ENCODE results near the gene CYTH2. TPM values are rescaled to one million over a fixed set of nuclear protein-coding genes. Genes with fewer than 3 reads are reported as not detected.
A peak's percentile ranks its signal among the peaks of the same experiment; 100 is the strongest.

The CYTH2 gene
- total and polyA plus RNA-seq, 2 of the 8 experiments (the other 6 are each of a cell fraction or from before 2014, with no cell fraction given), result 43.7 to 71.4 TPM

- peaks cover 0 to 20% (median 10%) of the 10 kb centered on the region in 4 experiments; a peak in 5 of 7 replicates for H3K4me1 ChIP-seq (replicated peaks in 1 of 4; ENCODE audit: control insufficient read depth in 3 of 4, insufficient read depth in 4 of 4, low read length in 3 of 4)
- H3K18ac ChIP-seq (ENCODE audit: extremely low read depth, low read length), result no peak overlapping the region
- H3K27me3 ChIP-seq (replicated peaks in 1 of 4; ENCODE audit: control insufficient read depth in 3 of 4, extremely low read depth in 1 of 4, insufficient read depth in 3 of 4, low read length in 3 of 4), result peaks cover 0 to 12% (median 9%) of the 10 kb centered on the region in 4 experiments; a peak in 4 of 7 replicates
- DNase-seq (ENCODE audit: low read depth in 1 of 2, low spot score in 2 of 2) (no peak), FAIRE-seq (peak; percentile 82)
- H3K4me2 ChIP-seq (ENCODE audit: insufficient read depth in 1 of 2, low read depth in 2 of 2, low read length in 2 of 2), result peak overlapping the region; percentile 91 to 98
- CTCF ChIA-PET (ENCODE audit: partially characterized antibody), result interaction anchor here (0.5 to 9.6 kb wide), 15 partner anchors 8 to 280 kb away, joined by 3 to 353 read pairs (median 4); no protein-coding TSS in a partner anchor
- H2BK120ac ChIP-seq (replicated peaks; ENCODE audit: low read depth, low read length), result no peak overlapping the region
- no peaks in the 10 kb centered on the region for H3K79me1 ChIP-seq (ENCODE audit: low read depth, low read length)
- POLR2A ChIA-PET (ENCODE audit: partially characterized antibody), result interaction anchor here (0.7 to 9.5 kb wide), 10 partner anchors 15 to 122 kb away, joined by 3 to 59 read pairs (median 4); partner anchors contain the start of genes FAM83E, RPL18 and SPHK2
- H3K9me3 ChIP-seq (ENCODE audit: insufficient read depth in 2 of 2, low read depth in 1 of 2, low read length in 1 of 2), result no peaks in the 10 kb centered on the region
- no peak overlapping the region for H3K14ac ChIP-seq (ENCODE audit: insufficient read length)
- H3K23ac ChIP-seq (ENCODE audit: insufficient read length), result no peak overlapping the region
- H3K27ac ChIP-seq (ENCODE audit: low read depth, low read length), result no peak overlapping the region
- H4K5ac ChIP-seq (ENCODE audit: insufficient read length, low read depth, low read length), result no peak overlapping the region
- no peak overlapping the region for H2BK12ac ChIP-seq (ENCODE audit: low read depth, low read length)
- no peak overlapping the region for H4K8ac ChIP-seq (ENCODE audit: extremely low read depth, insufficient read depth, low read length)
- no peaks in the 10 kb centered on the region for H3K36me3 ChIP-seq (ENCODE audit: control insufficient read depth in 2 of 4, insufficient read depth in 4 of 4, low read length in 3 of 4)
- no peak overlapping the region for H3K56ac ChIP-seq (replicated peaks; ENCODE audit: insufficient read length, low read depth, low read length)
- 0 out of 2 replicates have a peak overlapping the region, but pooled peaks have one; percentile 39 for H2AK5ac ChIP-seq (ENCODE audit: low read depth, low read length)
- peak overlapping the region; percentile 42 to 65 (median 60); a peak in 5 of 8 replicates for H3K4me3 ChIP-seq (ENCODE audit: extremely low read depth in 1 of 4, insufficient read depth in 2 of 4, low read depth in 3 of 4, low read length in 4 of 4)
- H2AFZ ChIP-seq (ENCODE audit: low read length), result no peak overlapping the region
- peak overlapping the region; percentile 88; the same call in 1 of the 2 replicates for H2BK15ac ChIP-seq (ENCODE audit: low read length)
- H2BK5ac ChIP-seq (ENCODE audit: low read depth, low read length), result no peak overlapping the region
- H3K4ac ChIP-seq (replicated peaks; ENCODE audit: insufficient read length, low read depth, low read length), result no peak overlapping the region
- no peak overlapping the region for H4K91ac ChIP-seq (replicated peaks; ENCODE audit: insufficient read length, low read length)
- peaks cover 0 to 5% of the 10 kb centered on the region in 2 experiments for H4K20me1 ChIP-seq (replicated peaks in 1 of 2; ENCODE audit: control insufficient read depth in 1 of 2, insufficient read depth in 2 of 2, low read length in 2 of 2)
- WGBS, 2 experiments (ENCODE audit: extremely low coverage in 1 of 2, insufficient coverage in 1 of 2, insufficient read length in 1 of 2, insufficient replicate concordance in 2 of 2, low coverage in 1 of 2, low lambda C conversion rate in 2 of 2, missing lambda C conversion rate in 1 of 2), result 71% methylated on average over 12 of the region's 12 CpGs; no CpG with 5 or more reads in 1 of the 2 experiments
- TF ChIP-seq EP300 (IDR thresholded peaks at IDR 0.05; ENCODE audit: borderline replicate concordance in 1 of 2, low read depth in 2 of 2, low read length in 2 of 2) (no peak), SP1 (IDR thresholded peaks at IDR 0.05; ENCODE audit: low read depth, low read length) (peak; percentile 94), CHD2 (IDR thresholded peaks at IDR 0.05; ENCODE audit: low read length) (peak; percentile 61; the same call in 1 of the 2 replicates), TEAD4 (IDR thresholded peaks at IDR 0.05; ENCODE audit: low read depth, low read length) (peak; percentile 66)
- H3K9ac ChIP-seq (replicated peaks in 1 of 4; ENCODE audit: extremely low read depth in 1 of 4, low read depth in 3 of 4, low read length in 3 of 4), result no peak overlapping the region; a peak in 1 of 7 replicates
- peak overlapping the region; percentile 18; the same call in 1 of the 2 replicates for H2BK20ac ChIP-seq (ENCODE audit: low read length)
- H3K79me2 ChIP-seq (ENCODE audit: control insufficient read depth in 1 of 2, insufficient read depth in 2 of 2, low read length in 2 of 2), result no peaks in the 10 kb centered on the region
- H3K23me2 ChIP-seq (ENCODE audit: low read depth, low read length), result peaks cover 25% of the 10 kb centered on the region
Measured at GRCh38 chr19:48509467-48510194, 40.5 kb downstream of the CYTH2 start.
